ENCODE measurements around the gene PTPN18.
"Not testable (repeated sequence)": the region's sequence is repeated elsewhere in the genome, so short reads cannot be mapped to it uniquely, and the experiment has no call there.

The PTPN18 gene, protein sequence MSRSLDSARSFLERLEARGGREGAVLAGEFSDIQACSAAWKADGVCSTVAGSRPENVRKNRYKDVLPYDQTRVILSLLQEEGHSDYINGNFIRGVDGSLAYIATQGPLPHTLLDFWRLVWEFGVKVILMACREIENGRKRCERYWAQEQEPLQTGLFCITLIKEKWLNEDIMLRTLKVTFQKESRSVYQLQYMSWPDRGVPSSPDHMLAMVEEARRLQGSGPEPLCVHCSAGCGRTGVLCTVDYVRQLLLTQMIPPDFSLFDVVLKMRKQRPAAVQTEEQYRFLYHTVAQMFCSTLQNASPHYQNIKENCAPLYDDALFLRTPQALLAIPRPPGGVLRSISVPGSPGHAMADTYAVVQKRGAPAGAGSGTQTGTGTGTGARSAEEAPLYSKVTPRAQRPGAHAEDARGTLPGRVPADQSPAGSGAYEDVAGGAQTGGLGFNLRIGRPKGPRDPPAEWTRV

DNA sequence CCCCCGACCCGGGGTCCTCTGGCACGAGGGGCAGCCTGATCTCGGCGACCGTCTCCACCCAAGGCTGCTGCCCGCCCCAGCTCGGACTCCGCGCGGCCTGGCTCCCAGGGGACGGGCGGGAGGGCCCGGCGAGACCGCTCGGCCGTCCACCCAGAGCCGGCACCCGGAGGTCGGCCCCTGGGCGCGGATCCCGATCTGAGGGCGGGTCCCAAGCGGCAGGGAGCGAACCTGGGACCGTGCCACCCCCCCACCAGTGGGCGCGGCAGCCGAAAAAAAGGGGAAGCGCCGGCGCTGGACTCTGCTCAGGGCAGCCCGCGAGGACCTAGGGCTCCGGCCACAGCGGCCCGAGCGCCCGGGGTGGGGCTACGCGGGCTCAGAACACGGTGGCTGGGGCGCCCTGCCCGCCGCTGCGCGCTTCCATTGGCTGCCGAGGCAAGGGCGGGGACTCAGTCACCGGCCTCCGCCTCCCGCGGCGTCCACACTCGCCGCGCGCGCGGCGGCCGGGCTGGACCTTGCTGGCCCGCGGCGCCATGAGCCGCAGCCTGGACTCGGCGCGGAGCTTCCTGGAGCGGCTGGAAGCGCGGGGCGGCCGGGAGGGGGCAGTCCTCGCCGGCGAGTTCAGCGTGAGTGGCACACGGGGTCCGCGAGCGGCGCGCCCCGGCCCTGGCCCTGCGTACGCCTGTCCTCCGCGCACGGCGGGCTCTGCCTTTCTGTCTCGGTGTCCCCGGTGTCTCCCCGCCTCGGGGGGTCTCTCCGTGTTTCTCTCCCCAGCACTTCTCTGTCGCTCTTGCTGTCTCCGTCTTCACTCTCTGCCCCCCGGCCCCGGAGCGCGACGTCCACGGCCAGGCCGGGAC, at the start of gene PTPN18:
PTPN18 (plus strand) TSS at position 479 of the 854 bp plus-strand sequence; CDS start at position 531, 52 bp downstream.
- no peak for DNase-seq

GRCh38 chr2:130307850-130308249, 48.0 kb upstream of the PTPN18 start:
- no peak for DNase-seq

DNA sequence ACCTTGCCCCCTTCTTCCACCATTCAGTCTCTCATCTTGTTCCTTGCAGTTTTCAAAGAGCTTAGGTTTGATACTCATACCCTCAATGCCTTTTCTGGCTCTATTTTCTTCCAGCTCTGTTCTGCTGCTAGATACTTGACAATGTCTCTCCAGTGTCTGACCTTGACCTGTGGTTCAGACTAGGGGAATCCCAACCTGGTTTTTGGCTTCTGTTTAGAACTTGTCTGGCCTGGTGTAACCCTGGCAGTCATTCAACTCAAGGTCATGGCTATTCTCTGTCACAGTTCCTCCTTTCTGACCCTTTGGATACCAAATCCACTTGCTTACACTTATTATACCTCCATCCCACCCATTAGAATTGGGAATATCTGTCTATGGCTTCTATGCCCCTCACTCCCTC, 45.0 kb upstream of the PTPN18 start:
- no peak for DNase-seq

DNA sequence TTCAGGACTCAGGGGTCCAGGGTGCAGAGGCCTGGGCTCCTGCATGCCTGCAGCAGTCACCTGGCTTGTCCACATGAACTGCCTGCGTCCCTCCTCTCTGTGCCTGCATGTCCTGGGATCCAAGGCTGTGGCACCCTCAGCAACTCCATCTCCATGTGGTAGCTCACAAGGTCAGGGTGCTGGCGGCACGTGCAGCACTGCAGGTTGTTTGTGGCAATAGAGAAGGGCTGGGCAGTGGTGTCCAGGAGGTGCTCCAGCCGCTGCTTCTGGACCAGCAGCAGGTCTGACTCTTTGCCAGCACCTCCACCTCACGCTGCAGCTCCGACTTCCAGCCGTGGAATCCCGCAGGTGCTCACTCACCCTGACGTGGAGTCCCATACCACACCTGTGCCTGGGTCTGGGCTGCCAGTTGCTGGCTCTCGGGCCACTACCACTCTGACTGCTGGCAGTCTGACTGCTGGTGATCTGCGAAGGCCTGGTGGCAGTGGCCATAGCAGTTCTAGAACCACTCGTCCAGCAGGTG, 42.0 kb upstream of the PTPN18 start:
- no peak for DNase-seq

GRCh38 chr2:130314377-130314776, 41.5 kb upstream of the PTPN18 start:
- no peak for DNase-seq

GRCh38 chr2:130316596-130316995, 39.3 kb upstream of the PTPN18 start:
- no peak for DNase-seq

DNA sequence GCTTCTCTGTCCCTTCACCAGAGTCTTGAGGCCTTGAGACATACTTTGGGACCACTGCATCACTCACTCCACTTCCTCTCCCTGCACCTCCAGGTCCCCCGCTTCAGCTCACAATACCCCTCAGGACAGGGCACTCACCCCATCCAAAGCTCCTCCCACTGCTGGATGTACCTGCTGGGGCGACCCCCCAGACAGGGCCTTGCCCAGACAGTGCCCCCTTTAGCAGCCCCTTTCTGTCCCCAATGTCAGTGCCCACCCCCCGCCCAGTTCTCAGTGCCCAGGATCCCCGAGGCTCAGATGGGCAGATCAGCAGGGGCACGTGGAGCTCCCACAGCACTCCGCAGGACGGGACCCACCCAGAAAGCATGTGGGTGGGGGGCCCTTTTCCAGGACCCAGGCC, 37.0 kb upstream of the PTPN18 start:
- DNase-seq = no peak

GRCh38 chr2:130319536-130319935, 36.3 kb upstream of the PTPN18 start:
- DNase-seq = no peak

DNA sequence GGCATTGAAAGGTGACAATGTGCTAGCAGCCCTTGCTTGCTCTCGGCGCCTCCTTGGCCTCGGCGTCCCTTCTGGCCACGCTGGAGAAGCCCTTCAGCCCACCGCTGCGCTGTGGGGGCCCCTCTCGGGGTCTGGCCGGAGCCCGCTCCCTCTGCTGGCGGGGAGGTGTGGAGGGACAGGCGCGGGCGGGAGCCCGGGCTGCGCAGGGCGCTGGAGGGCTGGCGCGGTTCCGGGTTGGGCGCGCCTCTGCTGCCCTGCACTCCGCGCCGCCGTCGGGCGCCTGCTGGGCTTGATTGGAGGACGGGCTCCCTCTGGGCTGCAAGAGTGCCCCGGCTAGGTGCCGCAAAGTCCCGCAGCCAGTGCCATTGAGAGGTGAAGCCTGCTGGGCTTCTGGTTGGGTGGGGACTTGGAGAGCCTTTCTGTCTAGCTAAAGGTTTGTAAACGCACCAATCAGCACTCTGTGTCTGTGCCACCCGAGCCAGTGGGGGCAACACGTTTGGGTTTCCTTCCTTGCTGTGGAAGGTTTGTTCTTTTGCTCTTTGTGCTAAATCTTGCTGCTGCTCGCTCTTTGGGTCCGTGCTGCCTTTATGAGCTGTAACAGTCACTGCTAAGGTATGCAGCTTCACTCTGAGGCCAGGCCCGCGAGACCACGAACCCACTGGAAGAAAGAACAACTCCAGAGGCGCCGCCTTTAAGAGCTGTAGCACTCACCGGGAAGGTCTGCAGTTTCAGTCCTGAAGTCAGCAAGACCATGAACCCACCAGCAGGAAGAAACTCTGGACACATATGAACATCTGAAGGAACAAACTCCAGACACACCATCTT, 27.9 kb upstream of the PTPN18 start:
- no peak for DNase-seq

DNA sequence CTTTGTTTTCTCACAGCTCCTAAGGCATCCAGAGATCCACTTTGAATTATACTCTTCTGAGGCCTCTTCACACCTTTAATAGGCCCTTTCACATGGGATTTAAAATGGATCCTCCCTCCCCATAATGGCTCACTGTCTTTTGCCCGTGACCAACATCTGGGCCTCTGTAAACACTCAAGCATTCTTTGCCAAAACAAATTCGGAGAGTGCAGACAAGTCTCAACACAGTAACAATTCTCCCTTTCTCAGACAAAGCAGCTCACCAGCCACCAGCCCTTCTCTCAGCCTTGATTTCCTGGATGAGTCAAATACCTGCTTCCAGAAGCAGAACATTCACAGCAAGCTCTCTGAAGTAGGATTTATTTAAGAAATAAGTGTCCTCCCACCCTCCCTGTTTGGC, 27.1 kb upstream of the PTPN18 start:
- DNase-seq = no peak

GRCh38 chr2:130332271-130333073, 23.4 kb upstream of the PTPN18 start:
- no peak for DNase-seq

DNA sequence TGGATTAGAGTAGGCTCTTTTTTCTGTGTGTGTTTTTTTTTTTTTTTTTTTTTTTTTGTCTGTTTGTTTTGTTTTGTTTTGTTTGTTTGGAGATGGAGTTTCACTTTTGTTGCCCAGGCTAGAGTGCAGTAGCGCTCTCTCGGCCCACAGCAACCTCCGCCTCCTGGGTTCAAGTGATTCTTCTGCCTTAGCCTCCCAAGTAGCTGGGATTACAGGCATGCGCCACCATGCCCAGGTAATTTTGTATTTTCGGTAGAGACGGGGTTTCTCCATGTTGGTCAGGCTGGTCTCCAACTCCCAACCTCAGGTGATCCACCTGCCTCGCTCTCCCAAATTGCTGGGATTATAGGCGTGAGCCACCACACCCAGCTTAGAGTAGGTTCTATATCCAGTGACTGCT, 22.6 kb upstream of the PTPN18 start:
- not testable (repeated sequence) for DNase-seq

DNA sequence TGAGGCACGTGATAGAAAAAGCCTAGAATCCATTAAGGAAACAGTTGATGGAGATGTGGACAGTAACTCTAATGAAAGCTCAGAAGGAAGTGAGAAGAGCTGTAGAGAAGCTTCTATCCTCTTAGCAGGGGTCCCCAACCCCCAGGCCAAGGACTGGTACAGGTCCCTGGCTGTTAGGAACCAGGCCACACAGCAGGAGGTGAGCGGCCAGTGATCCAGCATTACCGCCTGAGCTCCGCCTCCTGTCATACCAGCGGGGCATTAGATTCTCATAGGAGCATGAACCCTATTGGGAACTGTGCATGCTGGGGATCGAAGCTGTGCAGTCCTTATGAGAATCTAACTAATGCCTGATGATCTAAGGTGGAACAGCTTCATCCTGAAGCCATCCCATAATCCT, 21.8 kb upstream of the PTPN18 start:
- DNase-seq = no peak

DNA sequence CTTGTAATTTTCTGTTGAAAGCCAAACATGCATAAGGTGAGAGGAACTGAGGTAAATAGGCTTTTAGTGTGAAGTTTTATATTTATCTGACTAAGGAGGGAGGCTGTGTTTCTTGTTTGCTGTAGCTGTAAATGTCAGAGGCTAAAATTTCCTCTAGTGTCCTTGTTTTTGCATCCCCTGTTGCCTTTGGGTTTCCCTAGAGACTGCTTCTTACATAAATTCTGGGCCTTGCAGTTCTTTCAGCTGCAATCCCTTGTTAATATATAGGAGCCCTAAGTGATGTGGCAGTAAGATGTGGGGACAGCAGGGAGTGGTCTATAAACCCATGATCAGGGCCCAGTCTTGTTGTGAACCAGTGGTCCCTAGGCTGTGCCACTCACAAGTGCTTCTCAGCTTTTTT, 20.6 kb upstream of the PTPN18 start:
- DNase-seq = no peak

- no peak for DNase-seq
These were observed 19.5 kb upstream of the PTPN18 start for GRCh38 chr2:130336150-130336876.

DNA sequence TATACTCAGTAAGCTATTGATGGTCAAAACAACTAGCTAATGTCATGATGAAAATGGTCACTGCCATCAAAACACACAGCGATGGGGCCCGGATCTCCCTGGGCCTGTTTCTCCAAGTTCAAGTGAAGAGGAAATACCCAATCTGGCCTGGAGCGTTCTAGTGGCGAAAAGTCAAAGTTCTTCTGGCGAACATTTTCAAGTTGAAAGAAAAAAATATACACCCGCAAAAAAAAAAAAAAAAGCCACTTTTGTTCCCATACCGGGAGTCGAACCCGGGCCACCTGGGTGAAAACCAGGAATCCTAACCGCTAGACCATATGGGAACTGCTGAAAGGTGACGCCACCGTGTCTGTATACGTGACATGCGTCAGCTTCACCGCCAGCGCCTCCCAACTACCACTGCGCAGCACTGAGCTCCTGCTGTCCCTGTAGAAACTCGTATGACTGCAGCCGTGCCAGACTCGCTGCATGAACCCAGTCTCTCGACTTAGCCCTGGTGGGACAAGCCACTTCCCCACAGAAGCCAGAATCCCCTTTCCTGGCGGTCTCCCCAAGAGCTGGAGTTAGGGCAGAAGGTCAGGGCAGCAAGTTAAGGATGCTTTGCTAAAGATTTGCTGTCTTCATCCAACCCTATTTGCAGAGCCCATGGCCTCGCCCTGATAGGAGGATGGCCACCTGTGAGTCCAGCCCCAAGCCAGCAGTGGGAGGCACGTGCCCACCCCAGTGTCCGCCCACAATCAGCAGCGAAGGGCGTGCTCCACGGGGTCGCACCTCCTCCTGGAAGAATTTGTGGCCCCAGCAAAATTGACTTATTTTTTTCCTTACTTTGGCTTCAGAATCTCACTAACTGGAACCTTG, 18.8 kb upstream of the PTPN18 start:
- DNase-seq = no peak

DNA sequence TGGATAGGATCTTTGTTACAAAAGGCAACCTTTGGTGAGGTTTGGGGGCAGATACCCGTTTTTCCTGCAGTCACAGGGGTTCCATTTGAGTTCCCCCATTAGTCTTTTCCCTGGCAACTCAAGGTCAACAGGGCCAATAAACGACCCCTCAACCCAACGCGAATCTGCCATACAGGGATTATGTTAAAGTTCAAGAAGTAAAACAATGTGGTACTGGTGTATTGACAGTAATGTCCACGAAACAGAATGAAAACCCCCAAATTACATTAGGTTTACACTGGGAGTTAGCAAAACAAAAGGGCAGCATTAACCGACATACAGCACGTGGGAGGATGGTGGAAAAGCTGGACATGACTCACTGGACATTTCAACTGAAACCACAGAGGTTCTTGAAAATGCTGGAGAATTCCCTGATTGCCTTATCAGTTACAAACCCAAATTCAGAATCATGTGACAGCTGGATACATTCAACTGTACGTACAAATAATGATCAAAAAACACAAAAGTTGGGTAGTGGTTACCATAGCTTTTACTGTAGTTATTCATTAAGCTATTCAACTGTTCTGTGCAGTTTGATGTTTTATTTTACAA, 18.0 kb upstream of the PTPN18 start:
- DNase-seq = no peak

- DNase-seq = no peak
These were observed 17.0 kb upstream of the PTPN18 start for GRCh38 chr2:130338793-130339345.

Data from SIG-M5 (cell line).